ENCODE results near the gene PKNOX1. TPM values are rescaled to one million over a fixed set of nuclear protein-coding genes. Genes with fewer than 3 reads are reported as not detected.

PKNOX1 gene
- total and polyA plus RNA-seq, 2 of the 13 experiments (the other 11 are each of a cell fraction or from before 2014, with no cell fraction given): 7.9 to 16.2 TPM

DNA sequence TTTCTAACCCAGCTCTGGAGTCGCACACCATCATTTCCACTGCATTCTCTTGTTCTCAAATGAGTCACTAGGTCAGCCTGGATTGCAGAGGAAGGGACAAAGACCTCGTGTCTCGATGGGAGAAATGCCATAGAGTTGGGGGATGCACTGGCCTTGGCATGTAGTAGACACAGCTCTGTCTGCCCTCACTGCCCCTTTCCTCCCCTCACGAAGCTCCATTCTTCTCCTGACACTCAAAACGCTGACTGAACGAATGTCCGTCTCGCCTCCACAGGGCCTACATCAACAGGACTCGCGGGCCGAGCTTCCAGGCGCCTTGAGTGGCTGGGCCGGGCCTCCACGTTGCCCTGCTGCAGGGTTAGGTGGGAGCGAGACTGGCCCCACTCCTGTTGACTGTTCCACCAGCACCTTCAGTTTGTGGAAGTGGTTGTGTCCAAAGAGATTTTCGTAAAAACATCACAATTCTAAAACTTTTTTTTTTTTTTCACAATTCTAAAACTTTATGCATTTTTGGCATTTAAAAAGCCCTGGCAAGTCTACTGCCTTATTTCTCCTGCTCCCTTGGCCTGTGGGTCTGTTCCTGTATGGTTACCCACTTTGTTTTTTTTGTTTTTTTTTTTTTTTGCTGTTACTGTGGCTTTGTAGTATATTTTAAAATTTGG lies 18.8 kb downstream of the PKNOX1 start:
- no peak overlapping the region for H3K4me3 ChIP-seq (replicated peaks in 1 of 3; ENCODE audit: insufficient read depth in 1 of 3, low read depth in 2 of 3, low read length in 3 of 3)
- POLR2A ChIA-PET: no interaction called here
- no peak overlapping the region for H3K9ac ChIP-seq (ENCODE audit: insufficient read depth, low read depth, low read length)
- no peaks in the 10 kb centered on the region for H3K9me3 ChIP-seq (ENCODE audit: low read length)
- no peak for FAIRE-seq
- H2AFZ ChIP-seq (ENCODE audit: low read length): no peak overlapping the region
- no peaks in the 10 kb centered on the region for H3K4me1 ChIP-seq (ENCODE audit: insufficient read depth, low read length)
- no peak for ATAC-seq
- intact Hi-C loops (cut with micrococcal nuclease; ENCODE audit: unreplicated experiment): no loop called here
- BruUV-seq (replicated peaks): no TSS peak
- WGBS (ENCODE audit: low lambda C conversion rate): 93% methylated on average over 16 of the region's 16 CpGs
- no peak overlapping the region for H3K4me2 ChIP-seq (ENCODE audit: low read depth, low read length)
- DNase-seq (ENCODE audit: low spot score): no peak
- no peaks in the 10 kb centered on the region; the same call in 1 of the 2 replicates for H4K20me1 ChIP-seq (ENCODE audit: insufficient read depth, low read length)
- no peaks in the 10 kb centered on the region for H3K27me3 ChIP-seq (ENCODE audit: control insufficient read depth in 1 of 2, insufficient read depth in 2 of 2, low read length in 2 of 2)
- in situ Hi-C loops (cut with HindIII; ENCODE audit: extremely low pct_ligation_motif_present, low pct_unique_long_range_greater_than_20kb): no loop called here
- CTCF ChIA-PET (ENCODE audit: low intra/inter-chr PET ratio, low total read pairs): no interaction called here
- H3K79me2 ChIP-seq (ENCODE audit: insufficient read depth, low read length): no peaks in the 10 kb centered on the region
- H3K36me3 ChIP-seq (replicated peaks in 1 of 2; ENCODE audit: control insufficient read depth in 1 of 2, insufficient read depth in 2 of 2, low read length in 2 of 2): peaks cover 0 to 3% of the 10 kb centered on the region in 2 experiments; a peak in 3 of 5 replicates
- H3K27ac ChIP-seq (ENCODE audit: extremely low read length, insufficient read depth, low read length): no peak overlapping the region
- TF ChIP-seq MAFK (conservative IDR thresholded peaks at IDR 0.05 in 1 of 2, IDR thresholded peaks at IDR 0.05 in 1 of 2; ENCODE audit: low read length in 2 of 2) (0 out of 4 replicates have a peak, but pooled peaks have one; percentile 12 to 19), ZFP36 (IDR thresholded peaks at IDR 0.05; ENCODE audit: borderline replicate concordance, low read depth, low read length, partially characterized antibody) (no peak), JUN (CRISPR knock-in tag; IDR thresholded peaks at IDR 0.05) (no peak), SALL1 (CRISPR knock-in tag; IDR thresholded peaks at IDR 0.05) (no peak)

GRCh38 chr21:42997053-42997452 lies 22.7 kb downstream of the PKNOX1 start:
- Histone ChIP-seq H3K79me2 (ENCODE audit: insufficient read depth, low read length) (no peaks in the 10 kb centered on the region), H3K27ac (ENCODE audit: extremely low read length, insufficient read depth, low read length) (no peak overlapping the region), H2AFZ (ENCODE audit: low read length) (no peak overlapping the region), H3K4me1 (ENCODE audit: insufficient read depth, low read length) (no peaks in the 10 kb centered on the region), H3K4me3 (replicated peaks in 1 of 3; ENCODE audit: insufficient read depth in 1 of 3, low read depth in 2 of 3, low read length in 3 of 3) (no peak overlapping the region), H3K36me3 (replicated peaks in 1 of 2; ENCODE audit: control insufficient read depth in 1 of 2, insufficient read depth in 2 of 2, low read length in 2 of 2) (peaks cover 0 to 3% of the 10 kb centered on the region in 2 experiments; a peak in 3 of 5 replicates), H3K9ac (ENCODE audit: insufficient read depth, low read depth, low read length) (no peak overlapping the region), H3K9me3 (ENCODE audit: low read length) (peaks cover 19% of the 10 kb centered on the region; the same call in 1 of the 2 replicates), H3K27me3 (ENCODE audit: control insufficient read depth in 1 of 2, insufficient read depth in 2 of 2, low read length in 2 of 2) (no peaks in the 10 kb centered on the region), H3K4me2 (ENCODE audit: low read depth, low read length) (no peak overlapping the region), H4K20me1 (ENCODE audit: insufficient read depth, low read length) (no peaks in the 10 kb centered on the region; the same call in 1 of the 2 replicates)
- no peak for DNase-seq (ENCODE audit: low spot score)
- POLR2A ChIA-PET: no interaction called here
- WGBS (ENCODE audit: low lambda C conversion rate): 94% methylated on average over 8 of the region's 8 CpGs
- in situ Hi-C loops (cut with HindIII; ENCODE audit: extremely low pct_ligation_motif_present, low pct_unique_long_range_greater_than_20kb) (no loop called here), intact Hi-C loops (cut with micrococcal nuclease; ENCODE audit: unreplicated experiment) (no loop called here)
- no peak for FAIRE-seq
- no TSS peak for BruUV-seq (replicated peaks)
- CTCF ChIA-PET (ENCODE audit: low intra/inter-chr PET ratio, low total read pairs): no interaction called here
- ATAC-seq: no peak
- TF ChIP-seq ZNF781 (CRISPR knock-in tag; IDR thresholded peaks at IDR 0.05; ENCODE audit: borderline replicate concordance, not compliant biosample characterization) (no peak), ZNF549 (CRISPR knock-in tag; IDR thresholded peaks at IDR 0.05) (no peak), BRCA1 (CRISPR knock-in tag; IDR thresholded peaks at IDR 0.05) (no peak), SIN3A (IDR thresholded peaks at IDR 0.05; ENCODE audit: borderline replicate concordance, low read depth, low read length) (no peak), ZBTB37 (CRISPR knock-in tag; IDR thresholded peaks at IDR 0.05) (no peak), ZNF337 (CRISPR knock-in tag; IDR thresholded peaks at IDR 0.05; ENCODE audit: borderline replicate concordance, low read depth) (no peak), MZF1 (CRISPR knock-in tag; IDR thresholded peaks at IDR 0.05; ENCODE audit: borderline replicate concordance) (no peak), ZBTB8A (CRISPR knock-in tag; IDR thresholded peaks at IDR 0.05; ENCODE audit: borderline replicate concordance, low read depth) (no peak)
- TF ChIP-seq, protein P1, sequence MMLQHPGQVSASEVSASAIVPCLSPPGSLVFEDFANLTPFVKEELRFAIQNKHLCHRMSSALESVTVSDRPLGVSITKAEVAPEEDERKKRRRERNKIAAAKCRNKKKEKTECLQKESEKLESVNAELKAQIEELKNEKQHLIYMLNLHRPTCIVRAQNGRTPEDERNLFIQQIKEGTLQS (CRISPR knock-in tag; IDR thresholded peaks at IDR 0.05): no peak
- TF ChIP-seq, protein P2, sequence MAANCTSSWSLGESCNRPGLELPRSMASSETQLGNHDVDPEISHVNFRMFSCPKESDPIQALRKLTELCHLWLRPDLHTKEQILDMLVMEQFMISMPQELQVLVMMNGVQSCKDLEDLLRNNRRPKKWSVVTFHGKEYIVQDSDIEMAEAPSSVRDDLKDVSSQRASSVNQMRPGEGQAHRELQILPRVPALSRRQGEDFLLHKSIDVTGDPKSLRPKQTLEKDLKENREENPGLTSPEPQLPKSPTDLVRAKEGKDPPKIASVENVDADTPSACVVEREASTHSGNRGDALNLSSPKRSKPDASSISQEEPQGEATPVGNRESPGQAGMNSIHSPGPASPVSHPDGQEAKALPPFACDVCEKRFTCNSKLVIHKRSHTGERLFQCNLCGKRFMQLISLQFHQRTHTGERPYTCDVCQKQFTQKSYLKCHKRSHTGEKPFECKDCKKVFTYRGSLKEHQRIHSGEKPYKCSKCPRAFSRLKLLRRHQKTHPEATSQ (CRISPR knock-in tag; IDR thresholded peaks at IDR 0.05; ENCODE audit: borderline replicate concordance): no peak
